ENCODE data around the gene AGO4.

DNA sequence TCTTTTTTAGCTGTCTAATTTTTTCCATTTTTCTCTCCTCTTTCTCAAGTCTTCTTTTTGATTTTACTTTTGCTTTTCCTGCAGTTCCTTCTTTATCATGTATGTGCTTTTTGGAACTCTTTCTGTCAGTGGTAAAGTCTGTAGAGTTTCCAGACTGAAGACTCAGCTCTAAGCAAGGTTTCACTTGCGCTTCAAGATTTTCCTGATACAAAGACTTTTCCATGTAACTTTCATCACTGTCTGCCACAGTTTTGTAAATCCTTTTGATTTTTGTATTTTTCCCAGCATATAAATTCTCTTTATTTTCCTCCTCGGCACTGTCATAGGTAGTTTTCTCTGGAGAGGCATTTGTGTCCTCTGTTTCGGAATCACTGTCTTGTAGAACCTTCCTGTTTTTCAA lies 43.5 kb upstream of the AGO4 start:
- TF ChIP-seq EZH2 (IDR thresholded peaks at IDR 0.05) (no peak), POLR2AphosphoS5 (IDR thresholded peaks at IDR 0.05; ENCODE audit: borderline replicate concordance, low read depth, low read length) (no peak)
